Endothelial cell (in vitro differentiated cells): ENCODE measurements around the gene ANG. TPM values are rescaled to one million over a fixed set of nuclear protein-coding genes. Genes with fewer than 3 reads are reported as not detected.
"Not testable (repeated sequence)": the region's sequence is repeated elsewhere in the genome, so short reads cannot be mapped to it uniquely, and the experiment has no call there.

Experiments
- DNase-seq: peaks from one replicate; pipeline ENCODE4 v3.0.0; 2021; ENCODE audit warnings: low spot score
- H3K27ac Mint-ChIP-seq: one replicate; pipeline ENCODE4 v1.8.0; 2021; ENCODE audit warnings: mixed read lengths, inconsistent platforms; ENCODE audit not compliant: unreplicated experiment
- H3K27me3 Mint-ChIP-seq: one replicate; pipeline ENCODE4 v1.8.0; 2021; ENCODE audit warnings: mild to moderate bottlenecking, moderate library complexity, mixed read lengths, inconsistent platforms; ENCODE audit not compliant: unreplicated experiment
- H3K36me3 Mint-ChIP-seq: one replicate; pipeline ENCODE4 v1.8.0; 2021; ENCODE audit warnings: mild to moderate bottlenecking, low read depth, mixed read lengths, inconsistent platforms; ENCODE audit not compliant: unreplicated experiment
- H3K4me1 Mint-ChIP-seq: one replicate; pipeline ENCODE4 v1.8.0; 2021; ENCODE audit warnings: mild to moderate bottlenecking, mixed read lengths, inconsistent platforms; ENCODE audit not compliant: unreplicated experiment
- H3K4me3 Mint-ChIP-seq: one replicate; pipeline ENCODE4 v1.8.0; 2021; ENCODE audit warnings: mild to moderate bottlenecking, mixed read lengths, inconsistent platforms; ENCODE audit not compliant: unreplicated experiment
- H3K9me3 Mint-ChIP-seq: one replicate; pipeline ENCODE4 v1.8.0; 2021; ENCODE audit warnings: mixed read lengths, inconsistent platforms; ENCODE audit not compliant: unreplicated experiment
- CTCF ChIP-seq: fragments of 200-600 bp; sonication (generic); IDR thresholded peaks from one replicate; pipeline ENCODE4 v1.5.0; 2021; ENCODE audit warnings: antibody characterized with exemption; ENCODE audit not compliant: unreplicated experiment
- total RNA-seq: library from RNA; stranded (reverse); fragmentation: NEBNext Ultra II Directional; extraction: Animal tissue kit (Norgen Biotek cat#: 25700); gene quantifications from one replicate; pipeline ENCODE4 v1.2.1, GENCODE V29; 2021; ENCODE audit not compliant: unreplicated experiment

Gene ANG
- total RNA-seq, 1 donor from 2014 or later = 6.5 TPM

DNA sequence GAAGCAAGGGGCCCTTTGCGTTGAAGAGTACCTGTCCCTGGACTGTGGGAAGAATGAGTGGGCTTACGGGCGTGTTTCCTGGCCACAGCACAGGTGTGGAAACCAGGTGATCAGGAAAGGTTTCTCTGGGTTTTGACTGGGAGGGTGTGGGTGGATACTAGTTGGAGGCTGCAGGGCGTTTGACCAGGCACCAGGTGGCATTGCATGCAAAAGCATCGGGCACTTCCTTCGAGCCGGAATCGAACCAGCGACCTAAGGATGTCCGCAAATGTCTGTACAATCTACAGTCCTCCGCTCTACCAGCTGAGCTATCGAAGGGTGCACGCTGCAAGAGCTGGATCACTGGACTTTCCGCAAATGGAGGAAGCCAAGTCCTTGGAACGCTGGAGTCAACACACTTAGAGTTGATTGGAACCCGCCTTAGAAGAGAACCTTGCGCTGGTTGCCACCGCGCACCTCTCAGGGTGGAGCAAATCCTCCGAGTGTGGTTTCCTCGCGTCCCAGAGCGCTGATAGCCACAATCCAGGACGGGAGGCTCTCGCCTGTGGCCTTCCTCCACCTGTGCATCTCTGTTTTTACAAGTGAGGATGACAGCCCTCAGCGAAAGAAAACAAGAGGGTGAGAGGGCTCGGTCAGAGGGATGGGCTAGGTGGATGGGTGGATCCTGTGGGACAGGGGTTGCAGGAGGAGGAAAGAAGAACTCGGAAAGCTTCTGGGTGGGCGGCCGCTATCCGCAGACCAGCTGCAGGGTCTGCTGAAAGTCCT lies 25.4 kb upstream of the ANG start:
- Mint-ChIP-seq H3K4me1 (peaks cover 15% of the 10 kb centered on the region), H3K9me3 (no peaks in the 10 kb centered on the region), H3K27ac (no peak overlapping the region), H3K4me3 (peak overlapping the region; percentile 86), H3K36me3 (peaks cover 4% of the 10 kb centered on the region), H3K27me3 (peaks cover 16% of the 10 kb centered on the region)
- peak; percentile 68 for DNase-seq
- TF ChIP-seq CTCF = peak; percentile 38

- H3K9me3 Mint-ChIP-seq, H3K36me3 Mint-ChIP-seq, H3K4me3 Mint-ChIP-seq, DNase-seq, H3K27ac Mint-ChIP-seq: not testable (repeated sequence)
- Mint-ChIP-seq H3K4me1 (peaks cover 18% of the 10 kb centered on the region), H3K27me3 (peaks cover 13% of the 10 kb centered on the region)
These were observed 22.1 kb upstream of the ANG start for GRCh38 chr14:20666400-20666961.

GRCh38 chr14:20667957-20668356 lies 20.6 kb upstream of the ANG start:
- H3K4me3 Mint-ChIP-seq = no peak overlapping the region

DNA sequence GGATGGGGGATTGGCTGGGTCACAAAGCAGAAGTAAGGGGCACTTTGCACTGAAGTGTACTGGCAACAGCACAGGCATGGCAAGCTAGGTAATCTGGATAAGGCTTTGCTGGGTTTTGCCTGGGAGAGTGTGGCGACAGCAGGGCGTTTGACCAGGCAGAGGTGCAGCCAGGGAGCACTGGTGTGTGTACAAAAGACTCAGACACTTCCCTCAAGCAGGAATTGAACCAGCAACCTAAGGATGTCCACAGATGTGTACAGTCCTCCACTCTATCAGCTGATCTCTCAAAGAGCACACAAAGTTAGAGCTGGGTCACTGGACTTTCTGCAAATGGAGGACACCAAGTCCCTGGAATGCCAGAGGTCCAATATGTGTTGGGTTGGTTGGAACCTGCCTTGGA lies 19.6 kb upstream of the ANG start:
- DNase-seq = no peak
- no peaks in the 10 kb centered on the region for H3K36me3 Mint-ChIP-seq
- no peak overlapping the region for H3K27ac Mint-ChIP-seq
- H3K4me1 Mint-ChIP-seq = peaks cover 7% of the 10 kb centered on the region
- H3K4me3 Mint-ChIP-seq = no peak overlapping the region
- peaks cover 4% of the 10 kb centered on the region for H3K27me3 Mint-ChIP-seq
- H3K9me3 Mint-ChIP-seq = no peaks in the 10 kb centered on the region
- TF ChIP-seq CTCF = no peak

More at GRCh38 chr14:20667957-20668356, 20.6 kb upstream of the ANG start:
- peaks cover 11% of the 10 kb centered on the region for H3K4me1 Mint-ChIP-seq
- no peaks in the 10 kb centered on the region for H3K36me3 Mint-ChIP-seq
- no peaks in the 10 kb centered on the region for H3K9me3 Mint-ChIP-seq
- TF ChIP-seq CTCF = no peak
- H3K27me3 Mint-ChIP-seq = peaks cover 11% of the 10 kb centered on the region
- DNase-seq = no peak
- H3K27ac Mint-ChIP-seq = no peak overlapping the region

- H3K4me3 Mint-ChIP-seq = no peak overlapping the region
- peaks cover 16% of the 10 kb centered on the region for H3K4me1 Mint-ChIP-seq
- H3K36me3 Mint-ChIP-seq = no peaks in the 10 kb centered on the region
- no peak for TF ChIP-seq CTCF
- H3K9me3 Mint-ChIP-seq = no peaks in the 10 kb centered on the region
- no peak overlapping the region for H3K27ac Mint-ChIP-seq
- DNase-seq = no peak
- peaks cover 3% of the 10 kb centered on the region for H3K27me3 Mint-ChIP-seq
These were observed 16.8 kb upstream of the ANG start for GRCh38 chr14:20671597-20672283.
